NCI-H2029 treated with DMSO at 0.1 percent for 48 hours (cell line): ENCODE data around the gene RDM1.
A peak's percentile ranks its signal among the peaks of the same experiment; 100 is the strongest.
"Not testable (repeated sequence)": the region's sequence is repeated elsewhere in the genome, so short reads cannot be mapped to it uniquely, and the experiment has no call there.

Experiments
- DNase-seq: peaks from one replicate; lab custom pipeline; 2025; lab: John Stamatoyannopoulos, UW

Gene RDM1

GRCh38 chr17:35930211-35931065 is at the start of gene RDM1:
Gene RDM1 (minus strand): TSS chr17:35930773. CDS start chr17:35930727, 46 bp downstream.
- DNase-seq = peak; percentile 24

- DNase-seq = no peak
Measured at GRCh38 chr17:35978346-35978745, 47.8 kb upstream of the RDM1 start.

- DNase-seq = no peak
Measured at GRCh38 chr17:35977509-35977908, 46.9 kb upstream of the RDM1 start.

DNA sequence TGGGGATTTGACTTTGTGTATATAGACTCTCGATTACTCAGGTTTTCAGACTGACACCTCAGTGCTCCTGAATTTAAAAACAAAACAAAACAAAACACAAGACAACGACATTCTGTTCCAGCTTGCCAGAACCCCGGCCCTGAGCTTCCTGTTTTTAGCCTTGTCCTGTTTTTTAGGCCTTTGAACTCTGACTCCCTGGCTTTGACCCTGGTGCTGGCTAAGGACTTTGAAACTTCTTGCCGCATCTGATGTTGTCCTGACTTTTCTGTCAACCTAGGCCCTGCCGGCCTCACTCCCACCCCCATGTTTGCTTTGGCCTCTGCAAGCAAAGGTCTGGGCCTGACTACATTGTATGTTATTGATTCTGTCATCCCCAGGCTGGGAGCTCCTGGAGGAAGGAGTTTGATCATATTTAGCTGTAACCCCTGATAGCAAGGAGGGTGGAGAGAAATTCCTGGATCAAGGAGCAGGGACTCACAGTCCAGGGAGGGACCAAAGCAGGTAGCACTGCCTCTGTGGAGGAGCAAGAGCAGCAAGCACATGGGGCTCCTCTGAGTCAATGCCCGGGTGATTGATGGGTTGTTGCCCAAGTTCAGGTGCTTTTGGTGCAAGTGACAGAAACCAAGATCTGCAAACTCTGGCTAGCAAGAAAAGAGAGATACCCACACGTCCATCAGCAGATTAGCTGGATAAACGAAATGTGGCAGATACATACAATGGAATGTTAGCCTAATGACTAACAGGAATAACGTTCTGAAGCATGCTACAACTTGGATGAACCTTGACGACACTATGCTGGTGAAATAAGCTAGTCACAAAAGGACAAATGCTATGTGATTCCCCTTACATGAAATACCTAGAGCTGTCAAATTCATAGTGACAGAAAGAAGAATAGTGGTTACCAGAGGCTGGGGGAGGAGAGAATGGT is 43.0 kb upstream of the RDM1 start:
- DNase-seq = no peak

DNA sequence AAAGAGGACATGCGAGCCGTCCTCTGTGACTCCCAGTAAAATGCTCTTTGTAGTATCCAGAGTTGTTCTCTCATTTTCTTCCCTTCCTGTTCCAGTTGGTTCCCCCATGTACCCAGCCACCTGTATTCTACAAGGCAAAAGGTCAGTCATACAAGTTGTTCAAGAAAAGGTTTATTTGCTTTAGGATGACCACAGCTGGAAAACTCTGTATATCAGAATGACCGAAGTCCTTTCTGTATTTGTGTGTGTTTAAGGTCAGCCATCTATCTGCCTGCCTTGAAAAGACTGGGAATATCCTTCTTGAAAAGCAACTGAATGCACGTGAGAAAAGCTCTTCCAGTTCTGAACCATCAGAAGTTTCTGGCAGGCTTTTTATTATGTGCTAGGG is 42.4 kb upstream of the RDM1 start:
- DNase-seq = no peak

DNA sequence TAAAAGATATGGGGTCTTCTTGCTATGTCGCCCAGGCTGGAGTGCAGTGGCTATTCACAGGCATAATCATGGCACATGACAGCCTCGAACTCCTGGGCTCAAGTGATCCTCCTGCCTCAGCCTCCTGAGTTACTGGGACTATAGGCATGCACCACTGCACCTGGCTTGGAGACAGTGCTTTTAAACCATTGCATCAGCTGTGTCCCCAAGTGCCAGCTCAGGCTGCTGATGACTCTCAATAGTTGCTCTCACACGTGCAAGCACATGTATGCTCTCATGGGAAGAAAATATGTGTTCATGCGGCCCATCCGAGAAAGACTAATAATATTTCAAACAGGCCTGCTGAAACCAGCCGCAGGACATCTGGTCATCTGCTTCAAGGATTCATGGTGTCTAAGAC is 42.0 kb upstream of the RDM1 start:
- DNase-seq = no peak

GRCh38 chr17:35972066-35972465 is 41.5 kb upstream of the RDM1 start:
- DNase-seq = no peak

DNA sequence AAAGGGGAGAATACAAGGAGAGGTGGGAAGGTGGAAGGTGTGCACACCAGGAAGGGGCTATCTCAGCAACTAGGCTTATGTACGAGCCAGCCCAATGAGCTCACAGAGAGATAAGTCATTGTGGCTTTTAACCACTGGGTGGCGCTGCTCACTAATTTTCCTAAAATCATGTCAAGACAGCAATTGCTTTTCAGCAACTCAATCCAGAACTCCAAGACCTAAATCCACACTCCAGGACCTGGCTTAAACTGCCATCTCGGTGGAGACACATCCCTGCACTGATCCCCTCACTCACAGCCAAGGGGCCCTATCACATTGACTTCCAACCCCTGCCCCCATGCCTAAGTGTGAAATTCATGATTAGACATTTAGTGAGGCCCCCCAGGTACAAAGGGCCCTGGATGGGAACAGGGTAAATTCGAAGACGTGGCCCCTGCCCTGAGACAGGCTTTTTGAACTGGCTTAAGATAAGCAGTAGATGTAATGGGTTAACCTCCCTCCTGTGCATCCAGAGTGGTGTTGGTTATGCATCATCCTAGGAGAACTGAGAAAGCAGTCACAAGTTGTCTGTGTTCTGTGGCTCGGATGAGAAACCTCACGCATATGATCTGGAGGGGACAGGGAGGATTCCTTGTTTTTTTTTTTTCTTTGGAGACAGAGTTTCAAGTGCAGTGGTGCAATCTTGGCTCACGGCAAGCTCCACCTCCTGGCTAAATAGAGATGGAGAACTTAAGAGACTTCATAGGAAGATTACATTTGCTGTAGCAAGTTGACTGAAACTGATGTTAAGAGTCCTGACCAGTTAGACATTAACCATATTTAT is 39.2 kb upstream of the RDM1 start:
- DNase-seq = peak; percentile 11

DNA sequence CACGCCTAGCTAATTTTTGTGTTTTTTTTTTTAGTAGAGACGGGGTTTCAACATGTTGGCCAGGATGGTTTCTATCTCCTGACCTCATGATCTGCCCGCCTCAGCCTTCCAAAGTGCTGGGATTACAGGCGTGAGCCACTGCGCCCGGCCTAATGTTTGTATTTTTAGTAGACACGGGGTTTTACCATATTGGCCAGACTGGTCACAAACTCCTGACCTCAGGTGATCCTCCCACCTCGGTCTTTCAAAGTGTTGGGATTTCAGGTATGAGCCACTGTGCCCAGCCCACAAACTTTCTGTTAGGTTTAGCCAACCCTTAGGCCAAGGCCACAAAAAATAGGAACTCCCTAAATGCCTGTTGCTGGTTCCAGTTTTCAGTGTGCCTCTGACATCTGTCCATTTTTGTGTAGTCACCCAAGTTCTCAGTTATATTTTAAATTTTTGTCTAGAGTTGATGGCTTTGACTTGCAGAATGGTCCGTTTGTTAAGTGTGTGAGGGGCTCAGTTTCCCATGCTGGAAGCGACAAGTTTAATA is 38.0 kb upstream of the RDM1 start:
- DNase-seq = no peak

DNA sequence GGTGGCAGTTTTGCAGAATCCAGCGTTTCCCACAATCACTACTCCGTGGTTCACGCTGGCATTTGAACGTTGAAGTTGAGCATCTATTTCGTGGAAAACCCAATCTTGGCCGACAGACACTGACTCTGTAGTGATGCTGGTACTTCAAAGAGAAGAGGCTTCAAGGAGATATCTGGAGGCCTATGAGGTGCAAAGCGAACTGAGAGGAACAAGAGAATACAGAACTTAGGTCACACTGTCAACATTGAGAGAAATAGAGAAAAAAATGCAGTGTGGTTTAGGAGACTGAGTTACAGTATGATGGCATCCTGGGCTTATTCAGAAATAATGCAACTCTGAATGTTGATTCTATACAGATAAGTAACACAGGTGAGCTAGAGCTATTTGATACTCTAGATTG is 34.7 kb upstream of the RDM1 start:
- no peak for DNase-seq

- no peak for DNase-seq
Measured at GRCh38 chr17:35963663-35964062, 33.1 kb upstream of the RDM1 start.

- DNase-seq = no peak
Measured at GRCh38 chr17:35953720-35954119, 23.1 kb upstream of the RDM1 start.

DNA sequence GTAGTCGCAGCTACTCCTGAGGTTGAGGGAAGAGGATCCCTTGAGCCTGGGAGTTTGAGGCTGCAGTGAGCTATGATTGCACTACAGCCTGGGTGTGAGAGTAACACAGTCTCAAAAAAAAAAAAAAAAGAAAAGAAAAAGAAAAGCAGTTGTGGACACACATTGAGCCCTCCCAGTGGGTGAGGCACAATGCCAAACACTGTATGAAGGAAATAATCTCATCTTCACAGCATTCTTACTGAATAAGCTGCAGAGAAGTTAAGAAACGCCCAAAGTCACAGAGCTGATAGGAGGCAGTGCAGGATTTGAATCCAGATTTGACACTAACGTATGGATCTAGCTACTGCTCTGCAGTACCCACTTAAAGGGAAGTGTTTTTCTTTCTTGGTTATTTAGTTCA is 18.8 kb upstream of the RDM1 start:
- DNase-seq = no peak

GRCh38 chr17:35948092-35948491 is 17.5 kb upstream of the RDM1 start:
- DNase-seq = no peak

DNA sequence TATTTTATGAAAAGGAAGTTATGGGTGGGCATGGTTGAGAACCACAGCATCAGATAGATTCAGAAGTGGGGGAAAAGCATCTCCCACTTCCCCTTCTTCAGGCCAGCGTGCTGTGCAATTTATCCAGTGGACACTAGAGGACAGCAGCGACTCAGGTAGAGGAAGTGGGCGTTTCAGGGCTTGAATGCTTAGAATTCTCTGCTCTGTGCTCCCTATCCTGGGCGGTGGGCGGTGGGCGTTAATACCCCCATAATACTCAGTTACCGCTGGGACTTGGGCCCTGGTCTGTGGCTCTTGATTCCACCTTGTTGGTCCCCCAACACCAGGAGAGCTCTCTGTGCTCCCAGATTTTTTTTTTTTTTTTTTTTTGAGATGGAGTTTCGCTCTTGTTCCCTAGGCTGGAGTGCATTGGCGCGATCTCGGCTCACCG is 16.6 kb upstream of the RDM1 start:
- DNase-seq = peak; percentile 39

DNA sequence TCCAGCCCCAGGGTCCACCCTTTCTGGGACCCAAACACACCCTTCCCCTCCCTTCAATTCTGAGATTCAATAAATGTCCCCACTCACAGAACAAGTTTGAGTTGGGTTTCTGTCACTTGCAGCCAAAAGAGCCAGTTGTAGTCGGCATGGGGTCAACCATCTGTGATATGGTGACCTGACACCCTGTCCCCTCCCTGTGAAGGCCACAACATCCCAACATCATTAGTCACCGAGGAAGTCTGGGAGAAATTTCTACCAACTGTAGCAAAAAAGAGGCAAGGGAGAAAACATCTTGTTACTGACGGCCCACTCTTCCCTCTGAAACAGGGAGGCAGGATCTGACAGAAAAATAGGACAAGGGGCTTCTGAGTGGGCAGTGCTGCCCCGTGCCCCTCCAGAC is 13.6 kb upstream of the RDM1 start:
- no peak for DNase-seq

DNA sequence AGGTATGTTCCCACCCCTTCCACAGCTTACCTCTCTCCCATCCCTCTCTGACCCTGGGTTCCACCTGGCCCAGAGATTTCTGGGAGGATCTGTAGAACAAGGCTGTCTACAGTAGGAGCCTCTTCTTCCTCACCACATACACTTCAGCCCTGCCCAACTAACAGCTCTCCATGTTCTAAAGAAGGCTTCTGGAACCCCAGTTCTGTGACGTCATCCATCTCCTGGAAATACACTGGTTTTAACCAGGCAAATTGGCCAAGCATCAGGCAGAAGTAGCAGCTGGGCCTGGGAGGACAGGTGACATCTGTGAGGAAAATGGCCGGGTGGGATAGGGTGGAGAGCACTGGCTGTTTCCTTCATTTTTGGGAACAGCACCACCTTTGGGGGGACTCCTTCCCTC is 13.0 kb upstream of the RDM1 start, which contains the start of gene LYZL6:
TSS of gene LYZL6 (minus strand) at position 177 of the 400 bp plus-strand sequence. CDS start 4,357 bp downstream, outside the sequence.
- DNase-seq = no peak

DNA sequence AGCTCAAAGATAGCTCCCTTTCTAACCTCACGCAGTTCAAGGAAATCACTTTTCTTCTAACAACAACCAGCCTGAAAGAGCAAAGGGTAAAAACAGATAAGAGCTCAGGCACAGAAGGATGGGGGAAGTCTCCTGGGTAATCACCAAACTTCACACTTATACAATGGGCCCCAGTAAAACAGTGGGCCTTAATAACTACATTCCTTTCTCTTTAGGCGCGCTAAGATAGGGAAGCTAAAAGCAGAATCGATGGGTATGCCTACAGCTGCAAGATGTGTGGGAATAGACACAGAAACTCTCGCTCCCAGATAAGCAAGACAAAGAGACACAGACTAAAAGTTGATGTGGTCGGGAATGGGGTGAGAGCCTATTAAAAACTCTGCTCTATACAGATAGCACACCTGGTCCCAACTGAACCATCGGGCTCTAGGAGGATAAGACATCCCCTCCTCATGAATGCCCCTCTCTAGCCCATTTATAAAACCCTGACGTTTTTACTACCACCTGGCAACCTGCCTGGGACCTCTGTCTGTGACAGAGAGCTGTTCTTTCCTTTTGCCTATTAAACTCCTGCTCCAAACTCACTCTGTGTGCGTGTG is 12.1 kb upstream of the RDM1 start:
- no peak for DNase-seq

DNA sequence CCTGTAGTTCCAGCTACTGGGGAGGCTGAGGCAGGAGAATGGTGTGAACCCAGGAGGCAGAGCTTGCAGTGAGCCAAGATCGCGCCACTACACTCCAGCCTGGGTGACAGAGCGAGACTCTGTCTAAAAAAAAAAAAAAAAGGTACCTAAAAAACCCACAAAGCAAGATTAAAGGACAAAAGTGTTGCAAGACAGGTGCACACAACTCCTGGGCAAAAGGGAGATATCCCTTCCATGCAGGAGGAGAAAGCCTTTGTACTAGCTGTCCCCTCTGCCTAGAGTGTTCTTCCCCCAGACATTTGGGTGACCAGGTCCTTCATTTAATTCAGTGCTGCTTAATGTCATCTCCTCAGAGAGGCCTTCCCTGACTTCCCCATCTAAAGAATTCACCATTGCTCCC is 7.9 kb upstream of the RDM1 start:
- not testable (repeated sequence) for DNase-seq

- DNase-seq = no peak
Measured at GRCh38 chr17:35936063-35936462, 5.5 kb upstream of the RDM1 start.

GRCh38 chr17:35934760-35935159 is 4.2 kb upstream of the RDM1 start:
- DNase-seq = no peak
